LNCAP (cell line): Measurements from ENCODE around the gene DYNLL2.

Source experiments
- CTCF ChIP-seq: fragments of 450-650 bp; IDR thresholded peaks from 2 replicates; pipeline ENCODE4 v1.5.1; 2017; ENCODE audit warnings: mild to moderate bottlenecking

Gene DYNLL2

GRCh38 chr17:58105093-58105492 lies 21.9 kb downstream of the DYNLL2 start:
- no peak for TF ChIP-seq CTCF

- no peak for TF ChIP-seq CTCF
These were observed 24.1 kb downstream of the DYNLL2 start for GRCh38 chr17:58107306-58107705.

- no peak for TF ChIP-seq CTCF
These were observed 26.0 kb downstream of the DYNLL2 start for GRCh38 chr17:58109197-58109596.

- TF ChIP-seq CTCF: no peak
These were observed 26.8 kb downstream of the DYNLL2 start for GRCh38 chr17:58110012-58110411.

GRCh38 chr17:58111676-58112075 lies 28.5 kb downstream of the DYNLL2 start:
- no peak for TF ChIP-seq CTCF

GRCh38 chr17:58112970-58113631 lies 29.9 kb downstream of the DYNLL2 start:
- TF ChIP-seq CTCF: peak; percentile 97

GRCh38 chr17:58113947-58114346 lies 30.7 kb downstream of the DYNLL2 start:
- TF ChIP-seq CTCF: no peak

GRCh38 chr17:58117382-58117781 lies 34.2 kb downstream of the DYNLL2 start:
- no peak for TF ChIP-seq CTCF
